Transverse colon (tissue), 3 donors: Measurements from ENCODE around the gene DDX10.

Experiments
- EP300 ChIP-seq: sonication (generic); formaldehyde crosslinking; IDR thresholded peaks from one replicate; pipeline ENCODE4 v1.6.1; 2017; ENCODE audit warnings: antibody characterized with exemption, low read depth
- POLR2A ChIP-seq: fragments of 450-650 bp; IDR thresholded peaks from one replicate; pipeline ENCODE4 v1.6.1; 2016; ENCODE audit warnings: antibody characterized with exemption, mild to moderate bottlenecking, moderate library complexity
- TF ChIP-seq, protein P1 (sequence below), 5 experiments: fragments of 200-600 bp in 3 of 5; fragments of 450-650 bp in 2 of 5; sonication (generic) in 3 of 5; IDR thresholded peaks; 1 replicate in 2 of 5; 2 replicates in 3 of 5; pipeline ENCODE4 v1.5.1; 2016 to 2017; ENCODE audit warnings: antibody characterized with exemption in 5 of 5, inconsistent platforms in 3 of 5, mild to moderate bottlenecking in 2 of 5, moderate library complexity in 1 of 5

DNA sequence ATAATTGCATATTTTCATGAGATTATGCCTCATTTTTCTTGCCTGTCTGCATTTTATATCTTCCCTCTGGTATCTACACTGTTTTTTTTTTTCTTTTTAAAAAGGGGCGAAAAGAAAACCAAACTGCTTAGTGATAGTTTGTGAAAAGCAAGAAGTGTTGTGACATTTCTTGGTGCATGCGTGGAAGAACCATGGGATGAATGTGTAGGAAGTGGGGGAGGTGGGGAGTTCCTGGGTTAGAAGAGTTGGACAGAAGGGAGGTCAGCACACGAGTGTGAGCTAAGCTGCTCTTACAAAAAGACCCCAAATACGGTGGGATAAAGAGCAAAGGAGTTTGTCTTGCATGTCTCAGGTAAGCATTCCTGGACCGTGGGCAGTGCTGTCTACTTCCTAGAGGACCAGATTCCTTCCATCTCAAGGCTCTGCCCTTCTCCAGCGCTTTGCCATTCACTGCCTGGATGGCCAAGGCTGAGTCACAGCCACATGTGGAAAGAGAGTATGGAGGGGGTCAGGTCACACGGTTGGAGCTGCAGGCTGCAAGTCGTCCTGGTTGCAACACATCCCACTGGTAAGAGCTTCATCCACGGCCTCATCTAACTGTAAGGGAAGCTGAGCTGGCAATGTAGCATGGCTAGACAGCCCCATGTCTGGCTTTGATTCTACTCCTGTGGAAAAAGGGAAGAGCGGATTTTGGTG, 300.6 kb downstream of the DDX10 start:
- TF ChIP-seq, protein P1, sequence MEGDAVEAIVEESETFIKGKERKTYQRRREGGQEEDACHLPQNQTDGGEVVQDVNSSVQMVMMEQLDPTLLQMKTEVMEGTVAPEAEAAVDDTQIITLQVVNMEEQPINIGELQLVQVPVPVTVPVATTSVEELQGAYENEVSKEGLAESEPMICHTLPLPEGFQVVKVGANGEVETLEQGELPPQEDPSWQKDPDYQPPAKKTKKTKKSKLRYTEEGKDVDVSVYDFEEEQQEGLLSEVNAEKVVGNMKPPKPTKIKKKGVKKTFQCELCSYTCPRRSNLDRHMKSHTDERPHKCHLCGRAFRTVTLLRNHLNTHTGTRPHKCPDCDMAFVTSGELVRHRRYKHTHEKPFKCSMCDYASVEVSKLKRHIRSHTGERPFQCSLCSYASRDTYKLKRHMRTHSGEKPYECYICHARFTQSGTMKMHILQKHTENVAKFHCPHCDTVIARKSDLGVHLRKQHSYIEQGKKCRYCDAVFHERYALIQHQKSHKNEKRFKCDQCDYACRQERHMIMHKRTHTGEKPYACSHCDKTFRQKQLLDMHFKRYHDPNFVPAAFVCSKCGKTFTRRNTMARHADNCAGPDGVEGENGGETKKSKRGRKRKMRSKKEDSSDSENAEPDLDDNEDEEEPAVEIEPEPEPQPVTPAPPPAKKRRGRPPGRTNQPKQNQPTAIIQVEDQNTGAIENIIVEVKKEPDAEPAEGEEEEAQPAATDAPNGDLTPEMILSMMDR (IDR thresholded peaks at IDR 0.05): no peak
- TF ChIP-seq POLR2A: no peak
- TF ChIP-seq EP300: no peak
